ENCODE data around the gene ZDHHC1. TPM values are rescaled to one million over a fixed set of nuclear protein-coding genes. Genes with fewer than 3 reads are reported as not detected.
"Not testable (repeated sequence)": the region's sequence is repeated elsewhere in the genome, so short reads cannot be mapped to it uniquely, and the experiment has no call there.

ZDHHC1 gene
- total RNA-seq, 4 donors from 2014 or later = 3.5 to 14.5 (median 6.3) TPM

GRCh38 chr16:67364600-67365235 is 51.6 kb downstream of the ZDHHC1 start:
- Histone ChIP-seq H3K27me3 (no peaks in the 10 kb centered on the region), H3K9me3 (no peaks in the 10 kb centered on the region), H3K4me3 (no peak overlapping the region), H3K27ac (no peak overlapping the region), H3K36me3 (no peaks in the 10 kb centered on the region), H3K4me1 (peaks cover 0 to 7% (median 2%) of the 10 kb centered on the region in 4 donors)
- DNase-seq = no peak
- no peak for TF ChIP-seq POLR2A (IDR thresholded peaks at IDR 0.05)
- no peak for TF ChIP-seq CTCF (IDR thresholded peaks at IDR 0.05)

DNA sequence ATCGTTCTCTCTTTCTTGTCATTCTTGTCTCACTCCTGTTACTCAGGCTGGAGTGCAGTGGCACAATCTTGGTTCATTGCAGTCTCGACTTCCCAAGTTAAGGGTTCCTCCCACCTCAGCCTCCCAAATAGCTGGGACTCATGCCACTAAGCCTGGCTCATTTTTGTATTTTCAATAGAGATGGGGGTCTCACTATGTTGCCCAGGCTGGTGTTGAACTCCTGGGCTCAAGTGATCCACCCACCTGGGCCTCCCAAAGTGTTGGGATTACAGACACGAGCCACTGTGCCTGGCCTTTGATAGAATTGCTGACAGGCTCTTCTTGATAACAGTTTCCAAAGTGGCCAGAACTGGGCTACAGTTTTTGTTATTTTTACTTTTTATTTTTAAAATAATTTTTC is 55.2 kb downstream of the ZDHHC1 start:
- Histone ChIP-seq H3K27me3 (no peaks in the 10 kb centered on the region), H3K4me3 (no peak overlapping the region), H3K9me3 (no peaks in the 10 kb centered on the region), H3K27ac (no peak overlapping the region), H3K4me1 (peaks cover 0 to 7% (median 2%) of the 10 kb centered on the region in 4 donors), H3K36me3 (no peaks in the 10 kb centered on the region)
- TF ChIP-seq POLR2A (IDR thresholded peaks at IDR 0.05) (no peak), CTCF (IDR thresholded peaks at IDR 0.05) (no peak)
- no peak for DNase-seq

DNA sequence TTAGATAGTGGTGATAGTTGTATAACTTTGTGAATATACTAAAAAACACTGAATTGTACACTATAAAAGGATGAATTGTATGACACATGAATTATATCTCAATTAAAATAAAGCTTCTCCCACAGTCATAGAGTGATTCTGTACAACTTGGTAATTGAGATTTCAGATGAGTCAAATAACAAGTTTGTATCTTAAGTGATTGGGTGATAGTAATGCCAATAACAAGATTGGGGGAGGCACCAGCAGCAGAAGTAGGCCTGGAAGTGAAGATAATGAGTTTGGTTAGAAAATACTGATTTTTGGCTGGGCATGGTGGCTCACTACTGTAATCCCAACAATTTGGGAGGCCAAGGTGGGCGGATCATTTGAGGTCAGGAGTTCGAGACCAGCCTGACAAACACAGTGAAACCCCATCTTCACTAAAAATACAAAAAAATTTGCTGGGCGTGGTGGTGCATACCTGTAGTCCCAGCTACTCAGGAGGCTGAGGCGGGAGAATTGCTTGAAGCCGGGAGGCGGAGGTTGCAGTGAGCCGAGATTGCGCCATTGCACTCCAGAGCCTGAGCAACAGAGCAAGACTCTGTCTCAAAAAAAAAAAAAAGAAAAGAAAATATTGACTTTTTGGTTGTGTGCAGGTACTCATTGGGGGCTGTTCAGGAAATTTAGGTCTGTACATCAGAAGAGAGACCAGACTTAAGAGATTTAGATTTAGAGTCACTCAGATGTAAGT is 56.6 kb downstream of the ZDHHC1 start:
- not testable (repeated sequence) for H3K4me1 ChIP-seq, H3K36me3 ChIP-seq, H3K27me3 ChIP-seq, H3K27ac ChIP-seq, DNase-seq, H3K4me3 ChIP-seq, H3K9me3 ChIP-seq

- TF ChIP-seq POLR2A (IDR thresholded peaks at IDR 0.05) = no peak
- Histone ChIP-seq H3K27ac (no peak overlapping the region), H3K36me3 (no peaks in the 10 kb centered on the region), H3K4me3 (no peak overlapping the region), H3K4me1 (no peaks in the 10 kb centered on the region), H3K9me3 (no peaks in the 10 kb centered on the region), H3K27me3 (no peaks in the 10 kb centered on the region)
- DNase-seq = no peak
Measured at GRCh38 chr16:67357561-67357960, 58.7 kb downstream of the ZDHHC1 start.

GRCh38 chr16:67356396-67356795 is 59.9 kb downstream of the ZDHHC1 start:
- H3K27ac ChIP-seq = no peak overlapping the region
- H3K36me3 ChIP-seq = no peaks in the 10 kb centered on the region
- H3K4me1 ChIP-seq = no peaks in the 10 kb centered on the region
- H3K27me3 ChIP-seq = no peaks in the 10 kb centered on the region
- DNase-seq = no peak
- no peak overlapping the region for H3K4me3 ChIP-seq
- H3K9me3 ChIP-seq = no peaks in the 10 kb centered on the region
- TF ChIP-seq CTCF (IDR thresholded peaks at IDR 0.05) (no peak), POLR2A (IDR thresholded peaks at IDR 0.05) (no peak)

DNA sequence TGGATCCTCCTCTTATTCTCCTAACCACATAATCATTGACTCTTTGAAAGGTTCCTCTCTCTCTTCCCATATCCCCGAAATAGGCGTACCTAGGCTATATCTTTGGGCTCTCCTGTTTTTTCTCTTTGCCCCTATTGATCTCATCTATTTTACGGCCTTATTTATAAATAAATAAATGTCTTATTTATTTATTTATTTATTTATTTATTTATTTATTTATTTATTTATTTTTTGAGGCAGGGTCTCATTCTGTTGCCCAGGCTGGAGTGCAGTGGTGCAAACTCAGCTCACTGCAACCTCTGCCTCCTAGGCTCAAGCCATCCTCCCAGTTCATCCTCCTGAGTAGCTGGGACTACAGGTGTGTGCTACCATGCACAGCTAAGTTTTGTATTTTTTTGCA is 63.8 kb downstream of the ZDHHC1 start:
- DNase-seq, H3K4me1 ChIP-seq, H3K4me3 ChIP-seq, H3K27me3 ChIP-seq, H3K9me3 ChIP-seq, H3K36me3 ChIP-seq, H3K27ac ChIP-seq: not testable (repeated sequence)

DNA sequence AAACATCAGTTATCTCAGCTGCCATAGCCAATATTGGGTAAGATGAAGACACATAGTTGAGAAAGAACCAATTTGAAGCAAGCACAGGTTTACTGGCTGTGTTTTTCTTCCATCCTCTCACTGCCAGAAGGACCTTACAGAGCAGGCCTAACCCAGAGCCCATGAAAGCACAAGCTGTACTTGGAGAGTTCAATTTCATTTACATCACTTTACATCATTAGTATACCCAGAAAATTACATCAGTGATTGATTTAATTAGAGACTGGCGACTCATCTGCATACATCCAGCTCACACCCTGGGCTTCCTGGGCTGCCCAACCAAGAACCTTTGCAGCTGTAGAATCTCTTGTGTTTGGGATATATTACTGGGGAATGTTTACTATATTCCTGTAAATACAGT is 66.0 kb downstream of the ZDHHC1 start:
- DNase-seq = no peak
- Histone ChIP-seq H3K4me3 (no peak overlapping the region), H3K27me3 (no peaks in the 10 kb centered on the region), H3K9me3 (no peaks in the 10 kb centered on the region), H3K4me1 (no peaks in the 10 kb centered on the region), H3K27ac (no peak overlapping the region), H3K36me3 (no peaks in the 10 kb centered on the region)
- no peak for TF ChIP-seq CTCF (IDR thresholded peaks at IDR 0.05)
- no peak for TF ChIP-seq POLR2A (IDR thresholded peaks at IDR 0.05)

Measured in Peyer's patch (tissue), 4 donors.